LNCaP clone FGC (cell line): ENCODE measurements around the gene SLC9B2.

Experiments used
- DNase-seq: peaks from one replicate; pipeline ENCODE4 v3.0.0-alpha.2; 2011; ENCODE audit warnings: low read depth
- H3K4me3 ChIP-seq: 2 replicates; pipeline ENCODE4 v1.5.1; 2011; ENCODE audit warnings: mild to moderate bottlenecking, low read depth, low read length, control low read depth
- CTCF ChIP-seq: IDR thresholded peaks from 2 replicates; pipeline ENCODE4 v1.5.1; 2012; ENCODE audit warnings: mild to moderate bottlenecking; ENCODE audit not compliant: control insufficient read depth, insufficient read depth; ENCODE audit errors: extremely low read depth

The SLC9B2 gene

DNA sequence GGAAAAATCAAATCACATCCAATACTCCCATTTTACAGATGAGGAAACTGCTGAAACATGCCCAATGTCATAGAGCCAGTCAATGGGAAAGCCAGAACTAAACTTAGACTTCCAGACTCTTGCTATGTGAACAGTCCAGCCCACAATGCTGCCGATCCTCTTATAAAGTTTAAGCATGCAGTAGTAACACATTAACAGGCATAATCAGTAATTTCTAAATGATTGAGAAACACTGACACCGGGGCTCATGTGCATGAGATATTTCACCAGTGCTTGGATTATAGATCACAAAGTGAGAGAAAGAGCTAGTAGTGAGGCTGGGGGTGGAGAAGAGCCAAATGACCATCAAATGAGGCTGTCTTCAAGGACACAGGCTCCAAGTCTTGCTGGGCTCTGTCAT is 20.6 kb upstream of the SLC9B2 start:
- TF ChIP-seq CTCF = no peak
- H3K4me3 ChIP-seq = no peak overlapping the region
- no peak for DNase-seq

DNA sequence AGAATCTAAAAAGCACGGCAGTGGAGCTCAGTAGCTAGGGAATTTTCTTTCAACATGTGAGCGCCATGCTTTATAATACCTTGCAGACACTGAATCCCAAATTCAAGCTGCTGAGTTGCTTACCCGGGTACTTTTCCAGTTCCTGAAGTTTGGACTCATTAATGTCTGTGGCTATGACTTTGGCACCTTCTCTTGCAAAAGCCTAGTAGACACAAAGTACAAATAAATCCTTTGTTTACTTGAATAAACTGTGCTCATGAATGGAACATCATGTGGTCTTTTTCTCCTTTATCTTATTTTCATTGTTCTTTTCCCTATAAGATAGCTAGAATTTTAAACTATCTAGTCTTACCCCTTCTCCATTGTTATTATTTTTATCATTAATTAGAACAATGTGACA is 18.5 kb upstream of the SLC9B2 start:
- no peak overlapping the region for H3K4me3 ChIP-seq
- DNase-seq = no peak
- no peak for TF ChIP-seq CTCF

- no peak overlapping the region for H3K4me3 ChIP-seq
- DNase-seq = no peak
- no peak for TF ChIP-seq CTCF
These were observed 15.7 kb upstream of the SLC9B2 start for GRCh38 chr4:103092245-103092644.

- H3K4me3 ChIP-seq = no peak overlapping the region
- TF ChIP-seq CTCF = peak; percentile 77
- DNase-seq = peak; percentile 55
These were observed 15.2 kb upstream of the SLC9B2 start for GRCh38 chr4:103091601-103092223.

DNA sequence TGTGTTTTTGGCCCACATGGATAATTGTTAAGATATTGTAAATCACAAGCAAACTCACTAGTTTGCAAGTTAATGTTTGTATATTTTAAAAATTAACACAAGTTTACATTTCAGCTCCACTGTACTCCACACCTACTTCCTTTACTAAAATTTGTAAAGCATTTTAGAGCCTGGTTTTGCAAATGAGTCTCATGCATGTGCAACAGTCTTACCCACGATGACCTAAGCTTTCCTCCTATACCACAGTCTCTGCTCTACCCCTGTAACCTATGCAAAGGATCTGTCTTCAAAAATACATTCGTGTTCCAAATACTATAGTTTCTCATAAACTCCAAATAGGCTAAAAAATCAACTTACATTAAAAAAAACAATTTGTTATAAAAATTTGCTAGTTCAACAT is 12.9 kb upstream of the SLC9B2 start:
- DNase-seq = no peak
- no peak overlapping the region for H3K4me3 ChIP-seq
- no peak for TF ChIP-seq CTCF

GRCh38 chr4:103086551-103086950 is 10.0 kb upstream of the SLC9B2 start:
- no peak for DNase-seq
- no peak for TF ChIP-seq CTCF
- no peak overlapping the region for H3K4me3 ChIP-seq

DNA sequence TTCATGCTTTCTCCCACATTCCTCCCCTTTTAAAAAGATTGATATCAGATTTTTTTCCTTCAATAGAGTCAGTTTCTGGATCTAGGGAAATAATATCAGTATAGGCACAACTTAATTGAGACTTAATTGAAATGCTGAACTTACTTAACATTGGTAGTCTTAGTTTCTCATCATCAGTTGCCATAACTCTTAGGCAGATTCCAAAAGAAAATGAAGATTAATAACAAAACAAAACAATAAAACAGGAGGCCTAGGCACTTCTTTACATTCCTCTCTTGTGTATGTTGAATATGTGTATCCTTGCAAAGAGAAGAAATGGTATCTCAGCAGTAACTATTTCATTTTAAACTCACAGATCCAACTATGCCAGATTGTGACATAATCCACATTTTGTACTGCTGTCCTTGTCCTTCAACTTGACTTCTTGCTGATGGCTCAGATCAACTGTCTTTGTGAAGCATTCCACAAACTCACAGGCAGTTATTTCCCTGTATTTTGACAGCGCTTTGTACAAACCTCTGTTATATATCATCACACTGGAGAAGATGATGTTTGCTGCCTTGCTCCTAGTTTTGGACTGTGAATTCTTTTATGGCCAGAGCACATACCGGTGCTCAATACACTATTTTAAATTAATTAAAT is 9.1 kb upstream of the SLC9B2 start:
- no peak for TF ChIP-seq CTCF
- no peak overlapping the region for H3K4me3 ChIP-seq
- DNase-seq = no peak
